ENCODE data around the gene ZSWIM6. TPM values are rescaled to one million over a fixed set of nuclear protein-coding genes. Genes with fewer than 3 reads are reported as not detected.
"Not testable (repeated sequence)": the region's sequence is repeated elsewhere in the genome, so short reads cannot be mapped to it uniquely, and the experiment has no call there.

The ZSWIM6 gene
- total and polyA plus RNA-seq, 11 donors = 1.9 to 14.9 (median 6.3) TPM

DNA sequence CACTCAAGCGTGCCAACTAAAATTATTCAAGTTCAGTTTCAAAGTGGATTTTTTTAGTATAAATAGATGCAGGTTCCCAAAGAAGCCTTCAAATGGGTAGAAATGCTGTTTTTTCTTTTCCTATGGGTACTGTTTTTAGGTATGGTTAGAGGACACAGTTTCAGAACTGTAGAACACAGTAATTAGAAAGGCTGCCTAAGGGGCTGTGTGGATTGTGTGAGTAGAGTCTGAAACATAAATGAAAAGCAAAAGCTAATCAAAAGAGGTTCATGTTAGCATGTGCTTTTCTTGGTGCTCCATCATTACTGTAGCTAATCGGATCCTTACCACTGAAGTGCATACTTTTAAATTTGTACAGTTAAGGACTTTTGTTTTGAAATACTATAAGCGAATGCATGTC, 85.3 kb downstream of the ZSWIM6 start:
- TF ChIP-seq, protein P1, sequence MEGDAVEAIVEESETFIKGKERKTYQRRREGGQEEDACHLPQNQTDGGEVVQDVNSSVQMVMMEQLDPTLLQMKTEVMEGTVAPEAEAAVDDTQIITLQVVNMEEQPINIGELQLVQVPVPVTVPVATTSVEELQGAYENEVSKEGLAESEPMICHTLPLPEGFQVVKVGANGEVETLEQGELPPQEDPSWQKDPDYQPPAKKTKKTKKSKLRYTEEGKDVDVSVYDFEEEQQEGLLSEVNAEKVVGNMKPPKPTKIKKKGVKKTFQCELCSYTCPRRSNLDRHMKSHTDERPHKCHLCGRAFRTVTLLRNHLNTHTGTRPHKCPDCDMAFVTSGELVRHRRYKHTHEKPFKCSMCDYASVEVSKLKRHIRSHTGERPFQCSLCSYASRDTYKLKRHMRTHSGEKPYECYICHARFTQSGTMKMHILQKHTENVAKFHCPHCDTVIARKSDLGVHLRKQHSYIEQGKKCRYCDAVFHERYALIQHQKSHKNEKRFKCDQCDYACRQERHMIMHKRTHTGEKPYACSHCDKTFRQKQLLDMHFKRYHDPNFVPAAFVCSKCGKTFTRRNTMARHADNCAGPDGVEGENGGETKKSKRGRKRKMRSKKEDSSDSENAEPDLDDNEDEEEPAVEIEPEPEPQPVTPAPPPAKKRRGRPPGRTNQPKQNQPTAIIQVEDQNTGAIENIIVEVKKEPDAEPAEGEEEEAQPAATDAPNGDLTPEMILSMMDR (IDR thresholded peaks at IDR 0.05) = no peak
- Histone ChIP-seq H3K36me3 (no peaks in the 10 kb centered on the region), H3K27ac (no peak overlapping the region), H3K4me3 (no peak overlapping the region), H3K9me3 (peaks cover 0 to 14% (median 0%) of the 10 kb centered on the region in 12 donors), H3K27me3 (no peaks in the 10 kb centered on the region), H3K4me1 (peaks cover 0 to 23% (median 2%) of the 10 kb centered on the region in 12 donors)
- 68 to 80% (median 74%) methylated on average over 3 of the region's 3 CpGs for WGBS, 4 donors
- intact Hi-C loops (cut with DNase I) = loop anchor here in 2 of 10 donors (5.0 to 10.0 kb wide), 2 partner anchors 237 to 240 kb away; no protein-coding TSS in a partner anchor
- ATAC-seq (no peak), DNase-seq (no peak)

DNA sequence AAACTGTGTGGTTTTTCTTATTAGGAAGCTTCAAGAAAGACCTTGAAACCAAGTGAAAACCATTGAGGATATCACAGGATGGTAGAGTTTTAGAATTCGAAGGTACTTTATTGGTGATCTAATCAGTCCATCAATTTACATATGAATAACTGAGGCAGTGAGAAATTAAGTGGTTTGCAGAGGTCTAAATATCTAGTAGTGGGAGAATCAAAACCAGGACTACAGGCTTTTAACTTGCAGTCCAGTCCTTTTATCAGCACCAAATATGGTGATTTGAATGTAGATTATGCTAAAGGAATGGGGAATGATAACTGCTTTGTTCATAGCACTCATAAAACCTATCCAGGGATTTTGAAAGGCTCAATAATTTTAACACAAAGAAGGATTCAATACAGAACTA, 85.8 kb downstream of the ZSWIM6 start:
- H3K27ac ChIP-seq = no peak overlapping the region
- no peaks in the 10 kb centered on the region for H3K27me3 ChIP-seq
- peaks cover 0 to 14% (median 0%) of the 10 kb centered on the region in 12 donors for H3K9me3 ChIP-seq
- intact Hi-C loops (cut with DNase I) = loop anchor here in 2 of 10 donors (5.0 to 10.0 kb wide), 2 partner anchors 237 to 239 kb away; no protein-coding TSS in a partner anchor
- 67 to 83% (median 81%) methylated on average over 1 of the region's 1 CpG for WGBS, 4 donors
- no peak for TF ChIP-seq POLR2A (IDR thresholded peaks at IDR 0.05)
- TF ChIP-seq, protein P1 (IDR thresholded peaks at IDR 0.05) = no peak
- no peak overlapping the region for H3K4me3 ChIP-seq
- no peak for ATAC-seq
- H3K36me3 ChIP-seq = no peaks in the 10 kb centered on the region
- H3K4me1 ChIP-seq = peaks cover 0 to 23% (median 2%) of the 10 kb centered on the region in 12 donors
- no peak for DNase-seq

DNA sequence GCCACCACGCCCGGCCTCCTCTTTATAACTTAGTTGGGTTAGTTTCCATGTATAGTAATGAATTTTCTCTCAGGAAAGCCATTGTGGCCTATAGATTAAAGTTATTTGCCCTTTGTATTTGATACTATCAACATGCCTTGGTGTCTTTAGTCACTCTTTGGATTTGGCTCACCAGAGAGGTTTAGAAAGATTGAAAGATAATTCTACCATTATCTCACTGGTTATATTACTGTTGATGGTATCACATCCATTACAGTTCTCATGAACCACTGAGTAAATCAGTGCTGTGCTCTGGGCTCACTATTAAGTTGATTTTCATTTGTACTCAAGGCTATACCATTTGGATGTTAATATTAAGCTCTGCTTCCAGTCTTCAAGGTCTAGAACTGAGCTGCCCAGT, 87.0 kb downstream of the ZSWIM6 start:
- 93 to 97% (median 96%) methylated on average over 2 of the region's 2 CpGs for WGBS, 4 donors

DNA sequence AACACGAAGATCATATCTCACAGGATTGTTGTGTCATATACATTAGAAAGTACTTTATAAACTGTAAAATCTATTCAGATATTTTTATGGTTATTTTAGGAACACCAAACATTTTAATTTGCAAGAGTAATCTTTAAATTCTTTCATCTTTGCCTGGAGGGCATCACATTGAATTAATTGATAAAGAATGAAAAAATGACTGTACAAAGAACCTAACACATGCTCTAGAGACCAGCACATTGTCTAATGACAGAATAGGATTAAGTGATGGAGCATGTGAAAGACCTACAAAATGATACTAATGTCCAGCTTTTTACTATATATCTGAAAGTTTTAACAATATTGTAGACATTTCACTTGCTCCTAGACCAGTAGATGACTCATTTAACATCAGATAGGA, 88.0 kb downstream of the ZSWIM6 start:
- intact Hi-C loops (cut with DNase I) = no loop called here
- Histone ChIP-seq H3K36me3 (no peaks in the 10 kb centered on the region), H3K4me1 (peaks cover 0 to 41% (median 19%) of the 10 kb centered on the region in 12 donors), H3K27me3 (no peaks in the 10 kb centered on the region), H3K4me3 (no peak overlapping the region), H3K9me3 (peaks cover 0 to 14% (median 0%) of the 10 kb centered on the region in 12 donors), H3K27ac (no peak overlapping the region)
- 93 to 94% (median 94%) methylated on average over 1 of the region's 1 CpG for WGBS, 4 donors
- DNase-seq = no peak
- TF ChIP-seq POLR2A (IDR thresholded peaks at IDR 0.05) = no peak
- TF ChIP-seq, protein P1 (IDR thresholded peaks at IDR 0.05) = no peak
- ATAC-seq = no peak

More for the DNA sequence above, 87.0 kb downstream of the ZSWIM6 start:
- H3K36me3 ChIP-seq = no peaks in the 10 kb centered on the region
- peaks cover 0 to 14% (median 0%) of the 10 kb centered on the region in 12 donors for H3K9me3 ChIP-seq
- no peak for ATAC-seq
- no peak overlapping the region for H3K27ac ChIP-seq
- intact Hi-C loops (cut with DNase I) = loop anchor here in 2 of 10 donors (5.0 to 10.0 kb wide), 2 partner anchors 236 to 238 kb away; no protein-coding TSS in a partner anchor
- no peaks in the 10 kb centered on the region for H3K27me3 ChIP-seq
- TF ChIP-seq POLR2A (IDR thresholded peaks at IDR 0.05) = no peak
- TF ChIP-seq, protein P1 (IDR thresholded peaks at IDR 0.05) = no peak
- peaks cover 0 to 32% (median 13%) of the 10 kb centered on the region in 12 donors for H3K4me1 ChIP-seq
- H3K4me3 ChIP-seq = no peak overlapping the region
- DNase-seq = no peak

DNA sequence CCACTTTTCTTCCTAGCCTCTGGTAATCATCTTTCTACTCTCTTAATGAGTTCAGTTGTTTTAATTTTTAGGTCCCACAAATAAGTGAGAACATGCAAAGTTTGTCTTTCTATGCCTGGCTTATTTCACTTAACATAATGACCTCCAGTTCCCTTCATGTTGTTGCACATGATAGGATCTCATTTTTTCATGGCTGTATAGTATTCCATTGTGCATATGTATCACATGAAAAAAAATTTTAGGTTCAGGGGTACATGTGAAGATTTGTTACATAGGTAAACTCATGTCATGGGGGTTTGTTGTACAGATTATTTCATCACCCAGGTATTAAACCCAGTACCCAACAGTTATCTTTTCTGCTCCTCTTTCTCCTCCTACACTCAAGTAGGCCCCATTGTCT, 89.2 kb downstream of the ZSWIM6 start:
- H3K27ac ChIP-seq; H3K27me3 ChIP-seq; H3K36me3 ChIP-seq; DNase-seq; ATAC-seq; intact Hi-C loops (cut with DNase I); H3K4me3 ChIP-seq: not testable (repeated sequence)
- Histone ChIP-seq H3K9me3 (peaks cover 0 to 14% (median 0%) of the 10 kb centered on the region in 12 donors), H3K4me1 (peaks cover 0 to 40% (median 26%) of the 10 kb centered on the region in 12 donors)

All from heart left ventricle (tissue), 16 donors.